ENCODE data around the gene RALGDS.

The RALGDS gene

DNA sequence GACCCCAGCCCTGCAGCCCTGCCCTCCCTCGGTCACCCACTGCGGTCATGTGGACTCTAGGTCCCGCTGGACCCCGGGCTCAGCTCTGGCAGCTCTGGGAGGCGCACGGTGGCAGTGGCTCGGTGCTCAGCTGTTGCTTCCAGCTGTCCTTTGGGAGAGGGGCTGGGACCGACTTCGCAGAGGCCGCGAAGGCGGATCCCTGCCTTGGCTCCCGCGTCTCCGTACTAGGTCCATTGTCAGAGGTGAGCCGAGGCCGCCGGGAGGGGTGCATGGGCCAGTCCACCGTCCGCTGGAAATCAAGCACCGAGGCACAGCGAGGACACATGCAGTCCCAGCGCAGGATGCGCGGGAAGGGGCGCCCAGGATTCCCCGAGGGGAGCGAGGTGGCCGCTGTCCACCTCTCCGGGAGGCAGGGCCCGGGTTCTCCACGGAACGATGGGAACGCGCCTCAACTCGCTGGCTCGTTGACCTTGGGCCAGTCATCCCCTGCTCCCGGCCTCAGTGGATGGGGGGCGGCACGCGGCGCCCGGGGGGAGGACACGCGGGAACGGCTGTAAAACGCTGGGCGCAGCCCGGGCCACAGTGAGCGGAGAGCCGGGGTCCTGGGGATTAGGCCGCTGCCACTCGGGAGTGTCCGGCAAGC lies 41.9 kb upstream of the RALGDS start:
- TF ChIP-seq, protein P1, sequence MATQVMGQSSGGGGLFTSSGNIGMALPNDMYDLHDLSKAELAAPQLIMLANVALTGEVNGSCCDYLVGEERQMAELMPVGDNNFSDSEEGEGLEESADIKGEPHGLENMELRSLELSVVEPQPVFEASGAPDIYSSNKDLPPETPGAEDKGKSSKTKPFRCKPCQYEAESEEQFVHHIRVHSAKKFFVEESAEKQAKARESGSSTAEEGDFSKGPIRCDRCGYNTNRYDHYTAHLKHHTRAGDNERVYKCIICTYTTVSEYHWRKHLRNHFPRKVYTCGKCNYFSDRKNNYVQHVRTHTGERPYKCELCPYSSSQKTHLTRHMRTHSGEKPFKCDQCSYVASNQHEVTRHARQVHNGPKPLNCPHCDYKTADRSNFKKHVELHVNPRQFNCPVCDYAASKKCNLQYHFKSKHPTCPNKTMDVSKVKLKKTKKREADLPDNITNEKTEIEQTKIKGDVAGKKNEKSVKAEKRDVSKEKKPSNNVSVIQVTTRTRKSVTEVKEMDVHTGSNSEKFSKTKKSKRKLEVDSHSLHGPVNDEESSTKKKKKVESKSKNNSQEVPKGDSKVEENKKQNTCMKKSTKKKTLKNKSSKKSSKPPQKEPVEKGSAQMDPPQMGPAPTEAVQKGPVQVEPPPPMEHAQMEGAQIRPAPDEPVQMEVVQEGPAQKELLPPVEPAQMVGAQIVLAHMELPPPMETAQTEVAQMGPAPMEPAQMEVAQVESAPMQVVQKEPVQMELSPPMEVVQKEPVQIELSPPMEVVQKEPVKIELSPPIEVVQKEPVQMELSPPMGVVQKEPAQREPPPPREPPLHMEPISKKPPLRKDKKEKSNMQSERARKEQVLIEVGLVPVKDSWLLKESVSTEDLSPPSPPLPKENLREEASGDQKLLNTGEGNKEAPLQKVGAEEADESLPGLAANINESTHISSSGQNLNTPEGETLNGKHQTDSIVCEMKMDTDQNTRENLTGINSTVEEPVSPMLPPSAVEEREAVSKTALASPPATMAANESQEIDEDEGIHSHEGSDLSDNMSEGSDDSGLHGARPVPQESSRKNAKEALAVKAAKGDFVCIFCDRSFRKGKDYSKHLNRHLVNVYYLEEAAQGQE (IDR thresholded peaks at IDR 0.05; ENCODE audit: insufficient replicate concordance, low read depth): no peak
- TF ChIP-seq, protein P2, sequence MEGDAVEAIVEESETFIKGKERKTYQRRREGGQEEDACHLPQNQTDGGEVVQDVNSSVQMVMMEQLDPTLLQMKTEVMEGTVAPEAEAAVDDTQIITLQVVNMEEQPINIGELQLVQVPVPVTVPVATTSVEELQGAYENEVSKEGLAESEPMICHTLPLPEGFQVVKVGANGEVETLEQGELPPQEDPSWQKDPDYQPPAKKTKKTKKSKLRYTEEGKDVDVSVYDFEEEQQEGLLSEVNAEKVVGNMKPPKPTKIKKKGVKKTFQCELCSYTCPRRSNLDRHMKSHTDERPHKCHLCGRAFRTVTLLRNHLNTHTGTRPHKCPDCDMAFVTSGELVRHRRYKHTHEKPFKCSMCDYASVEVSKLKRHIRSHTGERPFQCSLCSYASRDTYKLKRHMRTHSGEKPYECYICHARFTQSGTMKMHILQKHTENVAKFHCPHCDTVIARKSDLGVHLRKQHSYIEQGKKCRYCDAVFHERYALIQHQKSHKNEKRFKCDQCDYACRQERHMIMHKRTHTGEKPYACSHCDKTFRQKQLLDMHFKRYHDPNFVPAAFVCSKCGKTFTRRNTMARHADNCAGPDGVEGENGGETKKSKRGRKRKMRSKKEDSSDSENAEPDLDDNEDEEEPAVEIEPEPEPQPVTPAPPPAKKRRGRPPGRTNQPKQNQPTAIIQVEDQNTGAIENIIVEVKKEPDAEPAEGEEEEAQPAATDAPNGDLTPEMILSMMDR (IDR thresholded peaks at IDR 0.05; ENCODE audit: insufficient read depth, low read length): no peak
- TF ChIP-seq POLR2AphosphoS5 (IDR thresholded peaks at IDR 0.05; ENCODE audit: low read depth) (no peak), GABPA (IDR thresholded peaks at IDR 0.05; ENCODE audit: low read depth) (no peak), SPI1 (IDR thresholded peaks at IDR 0.05; ENCODE audit: borderline replicate concordance, low read depth) (no peak)
- no peak for DNase-seq (ENCODE audit: low read depth in 1 of 2, low spot score in 1 of 2)
- Histone ChIP-seq H3K27ac (replicated peaks) (peak overlapping the region; percentile 69), H3K4me3 (replicated peaks; ENCODE audit: insufficient read depth, low read length) (peak overlapping the region; percentile 69), H3K27me3 (ENCODE audit: insufficient read depth, poor library complexity, severe bottlenecking) (no peaks in the 10 kb centered on the region)

DNA sequence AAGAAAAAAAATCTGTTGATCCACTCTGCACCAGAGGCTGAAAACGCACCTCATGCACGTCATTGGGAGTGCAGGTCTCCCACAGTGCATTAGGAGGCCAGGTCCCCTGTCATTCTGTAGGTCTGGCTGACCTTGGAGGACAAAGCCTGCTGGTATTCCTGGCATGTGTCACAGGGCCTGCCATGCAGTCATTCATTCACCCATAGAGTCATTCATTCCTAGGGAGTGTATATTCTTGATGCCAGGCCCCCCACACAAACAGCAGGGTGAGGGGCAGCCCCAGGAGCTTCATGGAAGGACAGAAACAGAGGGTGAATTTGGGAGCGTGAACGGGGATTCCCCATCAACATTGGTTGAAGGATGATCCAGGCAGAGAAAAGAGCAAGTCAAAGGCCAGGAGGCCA lies 40.5 kb upstream of the RALGDS start:
- H3K27me3 ChIP-seq (ENCODE audit: insufficient read depth, poor library complexity, severe bottlenecking): no peaks in the 10 kb centered on the region
- DNase-seq (ENCODE audit: low read depth in 1 of 2, low spot score in 1 of 2): no peak
- TF ChIP-seq, protein P1 (IDR thresholded peaks at IDR 0.05; ENCODE audit: insufficient replicate concordance, low read depth): no peak
- TF ChIP-seq SPI1 (IDR thresholded peaks at IDR 0.05; ENCODE audit: borderline replicate concordance, low read depth) (no peak), GABPA (IDR thresholded peaks at IDR 0.05; ENCODE audit: low read depth) (no peak), POLR2AphosphoS5 (IDR thresholded peaks at IDR 0.05; ENCODE audit: low read depth) (no peak)
- TF ChIP-seq, protein P2 (IDR thresholded peaks at IDR 0.05; ENCODE audit: insufficient read depth, low read length): no peak
- H3K27ac ChIP-seq (replicated peaks): no peak overlapping the region
- H3K4me3 ChIP-seq (replicated peaks; ENCODE audit: insufficient read depth, low read length): no peak overlapping the region

DNA sequence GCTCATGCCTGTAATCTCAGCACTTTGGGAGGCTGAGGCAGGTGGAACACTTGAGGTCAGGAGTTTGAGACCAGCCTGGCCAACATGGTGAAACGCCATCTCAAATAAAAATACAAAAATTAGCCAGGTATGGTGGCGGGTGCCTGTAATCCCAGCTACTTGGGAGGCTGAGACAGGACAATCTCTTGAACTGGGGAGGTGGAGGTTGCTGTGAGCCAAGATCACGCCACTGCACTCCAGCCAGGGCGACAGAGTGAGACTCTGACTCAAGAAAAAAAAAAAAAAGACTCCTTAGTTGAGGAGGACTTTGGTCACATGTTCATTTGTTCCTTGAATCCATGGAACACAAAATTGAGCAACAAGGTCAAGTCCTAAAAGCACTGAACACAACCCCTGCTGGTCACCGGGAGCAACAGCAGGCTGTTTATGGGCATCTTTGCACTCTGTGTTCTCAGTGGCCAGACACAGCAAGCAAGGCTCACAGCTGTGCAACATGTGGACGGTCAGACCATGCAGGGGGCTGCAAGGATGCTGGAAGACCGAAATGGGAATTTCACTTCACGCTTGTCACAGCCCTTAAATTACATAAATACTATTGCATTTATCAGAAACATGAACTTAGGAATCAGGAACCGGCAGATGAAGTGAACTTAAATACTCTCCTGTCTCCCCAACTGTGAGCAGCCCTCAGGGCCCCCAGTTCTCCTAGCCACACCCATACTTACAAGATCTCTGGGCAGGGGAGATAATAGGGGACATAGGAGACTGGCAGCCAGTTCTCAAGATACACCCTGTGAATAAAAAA lies 39.9 kb upstream of the RALGDS start:
- DNase-seq (ENCODE audit: low read depth in 1 of 2, low spot score in 1 of 2): peak; percentile 65 to 84
- no peaks in the 10 kb centered on the region for H3K27me3 ChIP-seq (ENCODE audit: insufficient read depth, poor library complexity, severe bottlenecking)
- no peak overlapping the region for H3K27ac ChIP-seq (replicated peaks)
- TF ChIP-seq, protein P1 (IDR thresholded peaks at IDR 0.05; ENCODE audit: insufficient replicate concordance, low read depth): no peak
- TF ChIP-seq POLR2AphosphoS5 (IDR thresholded peaks at IDR 0.05; ENCODE audit: low read depth): no peak
- TF ChIP-seq, protein P2 (IDR thresholded peaks at IDR 0.05; ENCODE audit: insufficient read depth, low read length): peak; percentile 95
- no peak overlapping the region for H3K4me3 ChIP-seq (replicated peaks; ENCODE audit: insufficient read depth, low read length)
